T-helper 2 cell treated with Interferon-gamma antibody and Interleukin-4, amounts not matched to agents 5 μg/mL and 100 μg/mL, for 36 hours (primary cell): Measurements from ENCODE around the gene RFLNA.

Source experiments
- DNase-seq: peaks from one replicate; pipeline ENCODE4 v3.0.0; 2021; ENCODE audit warnings: low spot score
- H3K27ac Mint-ChIP-seq: one replicate; pipeline ENCODE4 v1.8.0; 2021; ENCODE audit warnings: mild to moderate bottlenecking, mixed read lengths
- H3K27me3 Mint-ChIP-seq: one replicate; pipeline ENCODE4 v1.8.0; 2021; ENCODE audit warnings: low read depth, mixed read lengths
- H3K36me3 Mint-ChIP-seq: one replicate; pipeline ENCODE4 v1.8.0; 2021; ENCODE audit warnings: low read depth, mixed read lengths
- H3K4me1 Mint-ChIP-seq: one replicate; pipeline ENCODE4 v1.8.0; 2021; ENCODE audit warnings: low read depth, mixed read lengths
- H3K4me3 Mint-ChIP-seq: one replicate; pipeline ENCODE4 v1.8.0; 2022; ENCODE audit warnings: mild to moderate bottlenecking, moderate library complexity, mixed read lengths
- H3K9me3 Mint-ChIP-seq: one replicate; pipeline ENCODE4 v1.8.0; 2021; ENCODE audit warnings: mixed read lengths

RFLNA gene

GRCh38 chr12:124364543-124364942 is 69.7 kb downstream of the RFLNA start:
- Mint-ChIP-seq H3K9me3 (no peaks in the 10 kb centered on the region), H3K4me3 (no peak overlapping the region), H3K4me1 (no peaks in the 10 kb centered on the region), H3K36me3 (peaks cover 6% of the 10 kb centered on the region), H3K27me3 (no peaks in the 10 kb centered on the region), H3K27ac (no peak overlapping the region)
- DNase-seq: no peak
